Lower lobe of right lung (tissue), 2 donors: ENCODE measurements around the gene PPP3CA. TPM values are rescaled to one million over a fixed set of nuclear protein-coding genes. Genes with fewer than 3 reads are reported as not detected.

Experiments
- ATAC-seq, 2 donors: fragments of 200-7000 bp; cut with Tn5 transposase; one replicate each; pipeline ENCODE4 v1.9.1; 2020 to 2022; ENCODE audit warnings: mild to moderate bottlenecking in 2 of 2, moderate library complexity in 2 of 2
- DNase-seq: peaks from one replicate; pipeline ENCODE4 v3.0.0-alpha.2; 2020
- H3K27ac ChIP-seq: fragments of 200-600 bp; one replicate; pipeline ENCODE4 v1.8.0; 2022
- H3K27me3 ChIP-seq: fragments of 200-600 bp; one replicate; pipeline ENCODE4 v1.8.0; 2022; ENCODE audit warnings: low read depth
- H3K36me3 ChIP-seq: fragments of 200-600 bp; one replicate; pipeline ENCODE4 v1.8.0; 2022; ENCODE audit warnings: mild to moderate bottlenecking
- H3K4me1 ChIP-seq: fragments of 200-600 bp; one replicate; pipeline ENCODE4 v1.8.0; 2022
- H3K4me3 ChIP-seq: fragments of 200-600 bp; one replicate; pipeline ENCODE4 v1.8.0; 2022; ENCODE audit warnings: mild to moderate bottlenecking
- H3K9me3 ChIP-seq: fragments of 200-600 bp; one replicate; pipeline ENCODE4 v1.8.0; 2022
- intact Hi-C: fragments of 100-400 bp; cut with DNase I; formaldehyde crosslinking; loops from one replicate; pipeline ENCODE4 v1.11.0; 2022
- total RNA-seq: library from RNA; stranded (reverse); fragmentation: NEBNext Ultra II Directional; extraction: Animal tissue kit (Norgen Biotek cat#: 25700); gene quantifications from one replicate; pipeline ENCODE4 v1.2.1, GENCODE V29; 2021
- TF ChIP-seq, protein P1 (sequence below): fragments of 200-600 bp; IDR thresholded peaks from one replicate; pipeline ENCODE4 v1.8.0; 2022; ENCODE audit warnings: antibody characterized with exemption, mild to moderate bottlenecking
- donor health status: DM: no; HTN: yes; CAD: no; lungs with severe emphysema.

The PPP3CA gene
- total RNA-seq, 1 donor from 2014 or later: 50.2 TPM

DNA sequence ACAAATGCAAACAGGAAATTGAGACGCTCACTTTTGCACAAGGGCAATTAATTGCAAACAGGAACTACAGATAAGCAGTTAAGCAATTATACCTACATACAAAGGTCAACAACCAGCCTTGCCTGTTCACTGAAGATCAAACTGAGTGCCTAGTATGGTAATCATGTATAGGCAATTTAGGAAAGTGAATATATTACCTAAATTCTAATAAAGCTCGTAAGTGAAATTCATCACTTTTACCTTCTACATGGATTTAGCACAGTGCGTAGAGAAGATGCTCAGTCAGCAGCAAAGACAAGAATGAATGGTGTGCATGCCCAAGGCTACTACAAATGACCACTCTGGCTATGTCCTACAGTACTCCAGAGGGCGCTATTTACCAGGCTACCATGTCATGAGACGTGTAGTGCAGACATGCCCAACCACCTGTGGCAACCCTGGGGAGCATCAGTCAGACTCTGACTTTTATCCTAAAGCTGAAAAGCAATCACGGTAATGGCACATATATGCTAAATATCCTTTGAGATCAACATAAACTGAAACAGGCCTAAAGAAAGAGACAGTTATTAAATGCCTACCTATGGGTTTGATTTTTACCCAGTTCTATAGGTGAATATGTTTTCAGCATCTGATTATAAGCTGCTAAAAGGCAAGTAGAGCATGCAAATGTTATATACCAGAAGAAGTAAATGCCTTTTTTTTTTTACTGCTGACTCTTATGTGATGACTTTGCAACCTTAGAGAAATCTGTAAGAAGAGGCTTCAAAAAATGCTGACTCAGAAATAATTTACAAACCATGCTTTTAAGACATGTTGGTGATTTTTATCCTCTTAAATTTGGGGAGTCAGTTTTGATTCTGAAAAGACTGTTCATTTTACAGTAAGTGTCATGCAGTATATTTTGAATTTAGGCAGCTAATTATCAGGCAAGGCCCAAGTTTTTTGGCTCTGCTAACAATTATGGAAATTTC, 178.0 kb downstream of the PPP3CA start:
- no peaks in the 10 kb centered on the region for H3K36me3 ChIP-seq
- H3K4me1 ChIP-seq: peaks cover 10% of the 10 kb centered on the region
- H3K4me3 ChIP-seq: no peak overlapping the region
- ATAC-seq (peak; percentile 96 to 98), DNase-seq (peak; percentile 49)
- TF ChIP-seq, protein P1, sequence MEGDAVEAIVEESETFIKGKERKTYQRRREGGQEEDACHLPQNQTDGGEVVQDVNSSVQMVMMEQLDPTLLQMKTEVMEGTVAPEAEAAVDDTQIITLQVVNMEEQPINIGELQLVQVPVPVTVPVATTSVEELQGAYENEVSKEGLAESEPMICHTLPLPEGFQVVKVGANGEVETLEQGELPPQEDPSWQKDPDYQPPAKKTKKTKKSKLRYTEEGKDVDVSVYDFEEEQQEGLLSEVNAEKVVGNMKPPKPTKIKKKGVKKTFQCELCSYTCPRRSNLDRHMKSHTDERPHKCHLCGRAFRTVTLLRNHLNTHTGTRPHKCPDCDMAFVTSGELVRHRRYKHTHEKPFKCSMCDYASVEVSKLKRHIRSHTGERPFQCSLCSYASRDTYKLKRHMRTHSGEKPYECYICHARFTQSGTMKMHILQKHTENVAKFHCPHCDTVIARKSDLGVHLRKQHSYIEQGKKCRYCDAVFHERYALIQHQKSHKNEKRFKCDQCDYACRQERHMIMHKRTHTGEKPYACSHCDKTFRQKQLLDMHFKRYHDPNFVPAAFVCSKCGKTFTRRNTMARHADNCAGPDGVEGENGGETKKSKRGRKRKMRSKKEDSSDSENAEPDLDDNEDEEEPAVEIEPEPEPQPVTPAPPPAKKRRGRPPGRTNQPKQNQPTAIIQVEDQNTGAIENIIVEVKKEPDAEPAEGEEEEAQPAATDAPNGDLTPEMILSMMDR: peak; percentile 71
- H3K9me3 ChIP-seq: no peaks in the 10 kb centered on the region
- H3K27ac ChIP-seq: no peak overlapping the region
- H3K27me3 ChIP-seq: no peaks in the 10 kb centered on the region
- intact Hi-C loops: no loop called here

DNA sequence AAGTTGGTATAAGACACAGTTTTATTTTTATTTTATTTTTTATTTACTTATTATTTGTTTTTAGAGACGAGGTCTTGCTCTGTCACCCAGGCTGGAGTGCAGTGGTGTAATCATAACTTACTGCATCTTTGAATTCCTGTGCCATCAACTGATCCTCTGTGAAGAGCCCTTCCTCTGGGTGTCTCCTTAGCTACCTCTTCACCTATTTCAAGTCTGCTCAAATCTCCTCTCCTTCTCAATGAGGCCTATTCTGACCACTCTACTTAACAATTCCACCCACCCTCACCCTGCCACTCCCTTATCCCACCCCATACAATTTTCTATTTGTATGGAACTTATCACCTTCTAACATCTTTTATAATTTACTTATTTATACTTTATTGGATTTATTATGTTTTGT, 183.4 kb downstream of the PPP3CA start:
- DNase-seq (no peak), ATAC-seq (no peak)
- Histone ChIP-seq H3K27ac (no peak overlapping the region), H3K4me3 (no peak overlapping the region), H3K36me3 (no peaks in the 10 kb centered on the region), H3K9me3 (no peaks in the 10 kb centered on the region), H3K4me1 (peaks cover 6% of the 10 kb centered on the region), H3K27me3 (no peaks in the 10 kb centered on the region)
- intact Hi-C loops: no loop called here
- TF ChIP-seq, protein P1: no peak

DNA sequence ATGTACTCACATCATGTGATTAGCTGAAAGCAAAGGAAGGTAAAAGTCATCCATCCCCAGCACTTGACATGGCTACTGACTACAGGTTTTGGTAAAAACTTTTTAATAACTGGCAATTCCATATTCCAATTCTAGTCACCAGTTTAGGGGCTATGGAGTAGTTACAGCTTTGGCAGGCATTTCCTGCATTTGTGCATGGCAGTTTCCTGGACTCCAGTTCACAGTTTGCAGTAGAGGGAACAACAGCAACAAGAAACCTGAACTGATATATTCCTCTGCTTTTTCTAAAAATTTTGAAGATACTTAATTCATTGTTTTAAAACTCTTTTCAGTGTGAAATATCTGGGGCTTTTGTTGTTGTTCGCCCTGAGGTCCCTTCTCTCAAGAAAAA, 184.3 kb downstream of the PPP3CA start:
- intact Hi-C loops: no loop called here
- ATAC-seq: no peak
- H3K9me3 ChIP-seq: no peaks in the 10 kb centered on the region

DNA sequence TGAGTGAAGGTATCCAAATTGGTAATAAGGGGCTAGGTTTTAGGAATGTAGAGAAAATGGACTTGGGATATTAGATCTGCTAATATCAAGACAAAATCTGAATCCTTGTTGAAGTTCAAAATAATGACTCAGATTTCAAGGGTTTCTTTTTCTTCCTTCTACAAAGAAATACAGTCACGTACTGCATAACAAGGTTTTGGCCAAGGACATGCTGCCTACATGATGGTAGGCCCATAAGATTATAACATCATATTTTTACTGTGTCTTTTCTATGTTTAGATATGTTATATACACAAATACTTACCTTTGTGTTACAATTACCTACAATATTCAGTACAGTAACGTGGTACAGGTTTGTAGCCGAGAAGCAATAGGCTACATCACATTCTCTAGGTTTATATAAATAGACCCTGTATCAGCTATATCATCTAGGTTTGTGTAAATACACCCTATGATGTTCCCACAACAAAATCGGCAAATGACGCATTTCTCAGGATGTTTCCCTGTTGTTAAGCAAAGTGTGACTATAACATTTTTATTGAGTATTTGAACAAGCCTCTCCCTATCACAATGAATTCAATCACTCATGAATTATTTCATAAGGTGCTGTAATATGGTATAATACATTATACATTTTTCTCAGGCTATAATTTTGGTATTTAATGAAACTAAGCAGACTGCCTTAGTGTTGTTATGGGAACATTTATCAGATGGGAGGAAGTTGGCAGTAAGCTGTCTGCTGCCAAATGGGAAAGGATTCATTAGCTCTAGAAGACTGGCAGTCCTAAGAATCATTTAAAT, 186.3 kb downstream of the PPP3CA start:
- no peak for ATAC-seq
- no peaks in the 10 kb centered on the region for H3K9me3 ChIP-seq
- no peaks in the 10 kb centered on the region for H3K36me3 ChIP-seq
- TF ChIP-seq, protein P1: no peak
- no peaks in the 10 kb centered on the region for H3K27me3 ChIP-seq
- DNase-seq: no peak
- H3K4me3 ChIP-seq: no peak overlapping the region
- no peak overlapping the region for H3K27ac ChIP-seq
- intact Hi-C loops: no loop called here
- H3K4me1 ChIP-seq: peaks cover 2% of the 10 kb centered on the region

More for the DNA sequence above, 184.3 kb downstream of the PPP3CA start:
- DNase-seq: no peak
- TF ChIP-seq, protein P1: no peak
- Histone ChIP-seq H3K27me3 (no peaks in the 10 kb centered on the region), H3K36me3 (no peaks in the 10 kb centered on the region), H3K27ac (no peak overlapping the region), H3K4me3 (no peak overlapping the region), H3K4me1 (no peaks in the 10 kb centered on the region)

DNA sequence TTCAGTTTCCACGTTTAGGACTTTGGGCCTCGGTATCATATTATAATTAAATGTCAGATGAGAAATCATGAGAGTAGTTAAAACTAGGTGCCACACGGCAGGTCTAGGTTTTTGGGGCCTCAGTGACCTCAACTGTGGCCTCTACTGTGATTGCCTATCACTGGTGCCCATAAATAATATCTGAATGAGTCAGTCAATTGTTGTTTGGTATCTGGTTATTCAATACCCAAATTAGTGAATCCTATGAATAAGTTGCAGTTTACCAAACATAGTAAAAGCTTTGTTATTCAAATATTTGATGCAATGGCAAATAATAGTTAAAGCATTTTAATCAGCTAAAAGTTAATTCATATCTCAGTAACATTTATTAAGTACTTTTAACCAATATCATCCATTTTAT, 188.8 kb downstream of the PPP3CA start:
- intact Hi-C loops: no loop called here
- ATAC-seq (no peak), DNase-seq (no peak)
- no peak overlapping the region for H3K27ac ChIP-seq
- H3K4me1 ChIP-seq: peaks cover 15% of the 10 kb centered on the region
- H3K27me3 ChIP-seq: no peaks in the 10 kb centered on the region
- no peaks in the 10 kb centered on the region for H3K9me3 ChIP-seq
- no peaks in the 10 kb centered on the region for H3K36me3 ChIP-seq
- no peak overlapping the region for H3K4me3 ChIP-seq
- TF ChIP-seq, protein P1: no peak
